Measurements from ENCODE around the gene ETV6.

GRCh38 chr12:11728154-11728755 is 78.8 kb downstream of the ETV6 start:
- no peak for TF ChIP-seq CTCF (IDR thresholded peaks at IDR 0.05)
- TF ChIP-seq POLR2A (IDR thresholded peaks at IDR 0.05): no peak
